ENCODE data around the gene IRF1.

- TF ChIP-seq CTCF (IDR thresholded peaks at IDR 0.05 in 4 of 5, conservative IDR thresholded peaks at IDR 0.05 in 1 of 5), result no peak
- TF ChIP-seq POLR2A (IDR thresholded peaks at IDR 0.05), result no peak
These were observed 19.2 kb downstream of the IRF1 start for GRCh38 chr5:132471151-132471907.

Measured in gastrocnemius medialis (tissue), 4 donors.